Nephron (organoid): Measurements from ENCODE around the gene CPXM2.

Source experiments
- H3K27ac Mint-ChIP-seq, 3 experiments: 2 replicates each; pipeline ENCODE4 v1.8.0; 2020; ENCODE audit warnings: mixed read lengths in 3 of 3, mild to moderate bottlenecking in 2 of 3, moderate library complexity in 1 of 3
- H3K27me3 Mint-ChIP-seq: 2 replicates; pipeline ENCODE4 v1.8.0; 2021; ENCODE audit warnings: low read depth, mild to moderate bottlenecking, moderate library complexity, mixed read lengths
- H3K36me3 Mint-ChIP-seq: 2 replicates; pipeline ENCODE4 v1.8.0; 2020; ENCODE audit warnings: low read depth, mixed read lengths
- H3K4me1 Mint-ChIP-seq: 2 replicates; pipeline ENCODE4 v1.8.0; 2020; ENCODE audit warnings: mixed read lengths
- H3K4me3 Mint-ChIP-seq, 3 experiments: 2 replicates each; pipeline ENCODE4 v1.8.0; 2020; ENCODE audit warnings: mild to moderate bottlenecking in 3 of 3, mixed read lengths in 3 of 3, moderate library complexity in 2 of 3
- H3K9me3 Mint-ChIP-seq: 2 replicates; pipeline ENCODE4 v1.8.0; 2020; ENCODE audit warnings: mixed read lengths
- CTCF ChIP-seq, 3 experiments: fragments of 200-600 bp; sonication (generic); IDR thresholded peaks; one replicate each; pipeline ENCODE4 v1.5.0; 2021; ENCODE audit warnings: antibody characterized with exemption in 3 of 3; ENCODE audit not compliant: unreplicated experiment in 3 of 3

The CPXM2 gene

DNA sequence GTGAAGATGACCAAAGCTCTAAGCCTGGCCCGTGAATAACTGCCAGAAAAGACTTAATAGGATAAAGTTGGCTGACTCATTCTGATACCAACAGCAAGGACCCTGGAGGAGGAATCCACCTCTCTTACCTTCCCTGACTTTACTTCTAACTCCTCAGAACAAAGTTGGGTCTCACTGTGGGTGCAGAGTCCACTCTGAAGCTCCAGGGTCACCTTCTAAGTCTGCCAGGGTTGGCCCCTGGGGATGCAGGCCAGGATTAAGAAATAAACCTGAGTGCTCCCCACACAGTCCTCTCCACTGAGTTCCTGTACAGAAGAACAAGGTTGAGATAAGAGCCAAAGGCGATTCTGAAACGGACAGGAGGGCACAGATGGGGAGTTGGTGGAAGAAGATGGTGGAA is 171.1 kb downstream of the CPXM2 start:
- H3K36me3 Mint-ChIP-seq: no peaks in the 10 kb centered on the region
- H3K4me3 Mint-ChIP-seq: no peak overlapping the region
- no peaks in the 10 kb centered on the region for H3K4me1 Mint-ChIP-seq
- TF ChIP-seq CTCF (IDR thresholded peaks at IDR 0.05; ENCODE audit: unreplicated experiment in 3 of 3): no peak
- H3K27ac Mint-ChIP-seq: no peak overlapping the region
- peaks cover 2% of the 10 kb centered on the region for H3K9me3 Mint-ChIP-seq
- H3K27me3 Mint-ChIP-seq: peaks cover 54% of the 10 kb centered on the region

DNA sequence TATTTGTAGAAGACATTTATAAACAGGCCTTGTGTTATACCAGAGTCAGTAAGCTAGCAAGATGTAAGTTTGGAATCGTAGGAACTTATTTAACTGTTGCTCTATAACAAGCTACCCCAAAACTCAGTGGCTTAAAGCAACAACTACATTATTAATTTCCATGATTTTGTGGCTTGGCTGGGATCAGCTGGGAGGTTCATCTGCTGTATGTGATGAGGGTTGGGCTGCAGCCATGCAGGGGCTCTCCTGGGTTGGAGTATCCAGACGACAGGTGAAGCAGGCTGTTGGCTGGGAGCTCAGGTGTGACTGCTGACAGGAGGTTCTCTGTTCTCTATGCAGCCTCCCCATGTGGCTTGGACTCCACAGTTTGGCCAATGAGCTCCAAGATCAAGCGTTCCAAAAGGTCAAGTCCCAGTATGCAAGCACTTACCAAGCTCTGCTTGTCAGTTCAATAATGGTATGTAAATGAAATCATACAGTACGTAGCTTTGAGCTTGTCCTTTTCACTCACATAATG is 173.0 kb downstream of the CPXM2 start:
- Mint-ChIP-seq H3K4me1 (no peaks in the 10 kb centered on the region), H3K27me3 (peaks cover 54% of the 10 kb centered on the region)

DNA sequence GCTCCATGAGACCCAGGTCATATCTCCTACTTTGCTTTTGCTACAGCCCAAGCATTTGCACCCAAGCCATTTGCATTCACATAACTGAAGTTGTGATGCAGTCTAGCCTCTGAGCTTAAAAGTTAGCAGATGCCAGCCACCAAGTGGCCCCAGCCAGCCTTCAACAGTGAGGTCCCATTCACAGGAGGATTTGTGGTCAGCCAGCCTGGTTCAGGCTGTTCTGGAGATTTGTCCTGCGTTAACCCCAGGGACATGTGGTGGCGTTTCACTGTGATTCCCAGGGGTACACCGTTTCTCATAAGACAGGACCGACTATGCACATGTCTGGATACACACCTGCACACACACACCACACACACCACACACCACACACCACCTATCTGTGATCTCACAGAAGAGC is 174.3 kb downstream of the CPXM2 start:
- Mint-ChIP-seq H3K36me3 (no peaks in the 10 kb centered on the region), H3K4me3 (no peak overlapping the region), H3K4me1 (no peaks in the 10 kb centered on the region), H3K9me3 (peaks cover 2% of the 10 kb centered on the region), H3K27me3 (peaks cover 60% of the 10 kb centered on the region), H3K27ac (no peak overlapping the region)
- TF ChIP-seq CTCF (IDR thresholded peaks at IDR 0.05; ENCODE audit: unreplicated experiment in 3 of 3): no peak

More for the DNA sequence above, 173.0 kb downstream of the CPXM2 start:
- Mint-ChIP-seq H3K27ac (no peak overlapping the region), H3K9me3 (peaks cover 2% of the 10 kb centered on the region), H3K36me3 (no peaks in the 10 kb centered on the region), H3K4me3 (no peak overlapping the region)
- TF ChIP-seq CTCF (IDR thresholded peaks at IDR 0.05; ENCODE audit: unreplicated experiment in 3 of 3): no peak

GRCh38 chr10:123715546-123715945 is 176.1 kb downstream of the CPXM2 start:
- no peak overlapping the region for H3K27ac Mint-ChIP-seq
- peaks cover 54% of the 10 kb centered on the region for H3K27me3 Mint-ChIP-seq
- no peak overlapping the region for H3K4me3 Mint-ChIP-seq
- TF ChIP-seq CTCF (IDR thresholded peaks at IDR 0.05; ENCODE audit: unreplicated experiment in 3 of 3): no peak
- no peaks in the 10 kb centered on the region for H3K4me1 Mint-ChIP-seq
- no peaks in the 10 kb centered on the region for H3K36me3 Mint-ChIP-seq
- peaks cover 2% of the 10 kb centered on the region for H3K9me3 Mint-ChIP-seq

GRCh38 chr10:123706236-123706635 is 185.4 kb downstream of the CPXM2 start:
- no peak overlapping the region for H3K4me3 Mint-ChIP-seq
- no peak overlapping the region for H3K27ac Mint-ChIP-seq
- no peaks in the 10 kb centered on the region for H3K4me1 Mint-ChIP-seq
- no peaks in the 10 kb centered on the region for H3K9me3 Mint-ChIP-seq
- TF ChIP-seq CTCF (IDR thresholded peaks at IDR 0.05; ENCODE audit: unreplicated experiment in 3 of 3): no peak
- H3K36me3 Mint-ChIP-seq: no peaks in the 10 kb centered on the region
- H3K27me3 Mint-ChIP-seq: peaks cover 54% of the 10 kb centered on the region

DNA sequence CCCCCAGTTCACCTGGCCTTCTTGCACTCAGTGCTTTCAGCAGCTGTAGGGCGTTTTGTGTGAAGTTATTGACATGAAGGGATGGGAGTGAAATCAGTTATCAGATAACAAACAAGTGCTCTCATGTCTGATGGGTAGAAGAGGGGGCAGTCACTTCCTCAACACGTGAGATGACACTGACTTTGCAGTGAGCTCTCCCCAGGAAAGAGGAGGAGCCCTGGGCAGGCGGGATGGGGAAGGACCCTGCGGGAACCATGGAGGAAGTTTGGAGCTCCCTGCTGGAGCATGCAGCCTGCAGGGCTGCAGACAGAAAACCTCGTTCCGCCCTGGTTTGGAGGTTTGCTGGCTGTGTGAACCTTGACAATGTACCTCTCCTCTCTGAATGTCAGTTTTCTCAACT is 186.8 kb downstream of the CPXM2 start:
- Mint-ChIP-seq H3K4me3 (no peak overlapping the region), H3K4me1 (no peaks in the 10 kb centered on the region)

More for the DNA sequence above, 186.8 kb downstream of the CPXM2 start:
- H3K9me3 Mint-ChIP-seq: no peaks in the 10 kb centered on the region
- H3K27ac Mint-ChIP-seq: no peak overlapping the region
- H3K36me3 Mint-ChIP-seq: no peaks in the 10 kb centered on the region
- no peak for TF ChIP-seq CTCF (IDR thresholded peaks at IDR 0.05; ENCODE audit: unreplicated experiment in 3 of 3)
- peaks cover 48% of the 10 kb centered on the region for H3K27me3 Mint-ChIP-seq
